GM19438 (cell line): ENCODE measurements around the gene IL31RA.
"Not testable (repeated sequence)": the region's sequence is repeated elsewhere in the genome, so short reads cannot be mapped to it uniquely, and the experiment has no call there.

ENCODE experiments used
- ATAC-seq: cut with Tn5 transposase; IDR thresholded peaks from one replicate; pipeline ENCODE4 v1.9.1; 2021; ENCODE audit warnings: low read depth; ENCODE audit not compliant: unreplicated experiment

The IL31RA gene

DNA sequence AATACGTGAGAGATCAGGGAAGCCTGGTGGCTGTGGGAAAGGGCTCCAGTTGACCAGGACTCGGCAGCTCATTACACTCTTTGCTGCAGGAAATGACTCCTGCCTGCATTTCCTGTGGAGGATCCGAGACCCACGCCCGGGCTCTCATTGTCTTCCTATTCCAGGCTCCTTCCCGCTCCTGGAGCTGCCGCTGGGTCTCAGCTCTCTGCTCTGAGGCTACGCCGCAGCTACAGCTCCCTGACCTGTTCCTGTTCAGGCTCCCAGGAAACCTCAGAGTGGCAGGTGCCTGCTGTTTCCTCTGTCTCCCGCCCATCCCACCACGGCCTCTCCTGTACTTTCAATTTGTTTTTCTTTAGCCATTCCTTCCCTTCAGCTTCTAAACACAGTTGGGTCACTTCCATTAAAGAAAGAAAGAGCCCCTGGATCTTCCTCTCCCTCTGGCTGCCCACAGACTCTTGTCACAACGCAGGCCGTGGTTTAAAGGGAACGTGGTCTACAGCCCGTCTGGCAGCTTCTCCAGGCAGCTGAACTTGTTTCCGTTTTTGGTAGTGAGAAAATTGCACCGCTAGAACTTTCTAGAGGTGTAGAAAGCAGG, 72.1 kb downstream of the IL31RA start:
- ATAC-seq: no peak

DNA sequence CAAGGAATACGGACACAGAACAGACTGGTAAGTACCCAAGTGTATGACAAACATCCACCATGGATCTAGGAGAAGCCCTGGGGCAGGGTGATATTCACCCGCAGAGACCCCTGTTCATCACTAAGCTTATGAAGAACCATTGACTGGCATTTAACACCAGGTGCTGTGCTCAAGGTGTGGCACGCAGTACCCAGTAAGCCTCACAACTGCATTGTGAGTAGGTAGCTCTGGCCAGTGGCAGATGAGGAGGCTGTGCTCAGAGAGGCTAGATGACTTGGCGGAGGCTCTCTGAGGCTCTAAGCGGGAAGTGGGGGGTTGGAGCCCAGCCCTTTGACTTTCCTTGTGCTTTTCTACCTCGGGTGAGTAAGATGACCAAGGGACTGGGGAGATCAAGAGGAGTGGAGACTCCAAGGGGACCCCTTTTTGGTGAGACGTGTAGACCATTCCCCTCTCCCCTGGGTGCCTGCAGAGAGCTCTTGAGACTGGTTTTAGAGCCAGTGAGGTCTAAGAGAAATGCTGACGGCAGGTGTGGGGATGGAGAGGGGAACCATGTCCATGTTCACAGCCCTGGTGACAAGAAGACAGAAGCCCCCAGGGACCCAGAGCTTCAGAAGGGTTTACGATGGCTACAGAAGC, 72.8 kb downstream of the IL31RA start:
- no peak for ATAC-seq

DNA sequence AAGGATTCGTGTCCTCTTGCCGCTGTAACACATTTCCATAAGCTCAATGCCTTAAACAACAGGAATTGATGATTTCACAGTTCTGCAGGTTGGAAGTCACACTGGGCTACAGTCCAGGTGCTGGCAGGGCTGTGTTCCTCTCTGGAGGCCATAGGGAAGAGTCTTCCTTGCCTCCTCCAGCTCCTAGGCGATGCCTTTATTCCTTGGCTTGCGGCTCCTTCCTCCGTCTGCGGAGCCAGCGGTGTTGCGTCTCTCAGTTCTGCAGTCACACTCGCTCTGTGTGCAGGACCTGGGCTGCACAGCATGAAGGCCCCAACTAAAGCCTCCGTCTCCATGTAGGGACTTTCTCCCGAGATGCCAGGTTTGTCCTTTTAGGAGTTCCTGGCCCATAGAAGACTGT, 73.6 kb downstream of the IL31RA start:
- ATAC-seq: no peak

DNA sequence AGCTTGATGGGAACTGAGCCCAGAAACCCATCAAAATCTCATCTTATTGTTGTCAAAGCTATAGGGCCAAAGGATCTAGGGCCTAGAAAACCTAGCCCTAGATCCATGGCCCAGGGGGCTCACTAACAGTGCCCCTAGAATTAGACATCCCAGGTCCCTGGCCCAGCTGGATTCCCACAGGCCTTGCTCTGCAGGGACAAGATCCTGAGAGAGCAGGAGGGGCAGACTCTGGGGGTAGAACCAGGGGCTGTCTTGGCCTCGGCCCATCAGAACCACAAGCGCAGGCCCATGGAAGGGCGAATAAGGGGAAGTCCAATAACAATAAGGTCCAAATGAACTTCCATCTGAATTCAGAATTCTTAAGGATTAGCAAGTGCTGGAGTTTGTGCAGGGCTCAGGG, 74.0 kb downstream of the IL31RA start:
- ATAC-seq: no peak

DNA sequence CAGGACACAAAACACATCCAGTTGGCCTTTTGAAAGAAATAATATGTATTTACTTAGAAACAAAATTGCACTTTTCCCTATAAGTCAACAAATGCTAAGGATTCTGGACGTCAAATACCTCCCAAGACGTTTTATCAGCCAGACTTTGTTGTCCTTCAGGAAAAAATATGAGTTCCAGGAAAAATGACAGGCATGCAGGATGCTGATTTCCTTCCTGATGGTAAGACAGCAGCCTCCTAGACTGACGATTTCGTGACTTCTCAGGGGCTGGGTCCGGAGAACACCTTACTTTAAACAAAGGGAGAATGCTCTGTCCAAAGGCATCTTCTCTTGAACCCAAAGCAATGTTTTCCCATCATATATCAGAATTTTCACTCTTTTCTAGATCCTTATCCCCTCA, 74.6 kb downstream of the IL31RA start:
- ATAC-seq: no peak

DNA sequence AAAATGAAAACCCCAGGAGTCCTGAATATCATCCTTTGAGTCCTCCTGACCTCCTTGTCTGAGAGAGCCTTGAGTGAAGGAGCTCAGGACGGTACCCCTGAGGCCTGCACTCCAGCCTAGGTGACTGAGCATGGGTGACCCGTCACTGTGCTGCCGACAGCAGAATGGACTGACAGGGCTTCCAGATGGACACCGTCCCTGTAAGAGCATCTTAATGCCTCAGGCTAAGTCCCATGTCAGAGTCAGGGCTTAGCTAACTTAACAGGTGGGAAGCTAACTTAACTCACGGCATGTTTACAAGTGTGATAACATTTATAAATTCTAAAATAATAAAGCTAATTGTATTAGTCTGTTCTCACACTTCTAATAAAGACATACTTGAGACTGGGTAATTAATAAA, 75.3 kb downstream of the IL31RA start:
- no peak for ATAC-seq

DNA sequence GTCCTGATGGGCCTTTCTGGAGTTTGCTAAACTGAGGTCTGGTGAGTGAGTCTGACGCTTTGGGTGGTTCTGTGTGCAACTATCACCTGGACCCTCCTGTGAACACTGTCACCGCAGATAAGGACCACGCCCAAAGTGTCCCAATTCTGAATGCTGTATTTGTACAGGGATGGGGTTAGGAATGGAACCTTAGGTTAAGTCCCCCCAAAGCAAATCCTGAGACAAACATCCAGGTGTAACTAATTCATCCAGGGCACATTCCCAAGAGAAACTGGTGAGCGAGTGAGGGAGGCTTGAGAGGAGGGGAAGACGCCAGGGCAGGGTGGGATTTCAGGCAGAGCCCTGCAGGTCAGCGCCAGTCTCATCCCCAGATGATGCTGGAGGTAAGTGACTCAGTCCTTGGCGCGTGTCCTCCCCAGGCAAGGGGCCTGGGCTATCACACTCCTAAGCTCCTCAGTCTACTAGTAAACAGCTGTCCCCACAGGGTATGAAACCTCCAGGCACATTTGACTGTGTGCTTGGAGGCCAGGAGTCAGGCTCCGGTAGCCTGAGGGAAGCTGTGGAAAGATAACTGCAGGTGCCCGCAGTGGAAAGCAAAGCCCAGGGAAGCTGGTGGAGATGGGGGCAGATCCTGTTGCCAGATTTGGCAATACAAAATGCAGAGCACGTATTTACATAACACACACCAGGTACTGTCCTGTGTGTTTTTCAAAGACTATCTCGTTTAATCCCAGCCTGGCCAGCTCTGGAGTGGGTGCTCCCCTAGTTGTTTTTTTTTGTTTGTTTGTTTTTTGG, 76.9 kb downstream of the IL31RA start:
- ATAC-seq: no peak

DNA sequence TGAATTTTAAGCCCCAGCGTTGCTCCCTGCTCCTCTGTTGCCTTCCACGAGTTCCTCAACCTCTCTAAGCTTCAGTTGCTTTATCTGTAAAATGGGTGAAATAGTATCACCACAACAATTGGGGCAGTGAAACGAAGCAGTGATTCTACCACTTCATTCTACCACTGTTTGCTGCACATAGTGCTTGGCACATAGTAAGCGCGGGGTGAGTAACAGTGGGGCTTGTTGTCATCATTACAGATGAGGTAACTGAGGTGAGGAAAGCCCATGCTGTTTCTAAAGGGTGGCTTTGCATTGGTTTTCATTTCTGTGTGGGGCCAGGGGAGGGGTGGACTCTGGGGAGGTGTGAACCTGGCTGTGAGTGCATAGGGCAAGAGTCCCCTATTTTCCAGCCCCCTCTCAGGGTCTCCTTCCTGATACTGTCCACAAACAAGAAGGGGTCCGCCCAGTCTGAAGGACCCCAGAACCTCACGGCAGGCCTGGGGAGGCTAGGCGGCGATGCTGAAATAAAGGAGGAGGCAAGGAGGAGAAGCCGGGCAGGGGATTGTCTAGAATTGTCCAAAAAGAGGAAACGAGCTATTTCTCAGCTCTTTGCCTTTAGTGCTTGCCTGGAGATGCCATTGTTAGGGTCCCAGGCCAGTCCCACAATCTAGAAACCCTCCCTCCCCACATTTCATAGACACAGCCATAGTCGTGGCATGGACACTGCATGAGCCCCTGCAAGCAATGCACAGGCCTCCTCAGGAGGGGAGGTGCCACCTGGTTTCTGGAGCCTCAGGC, 78.1 kb downstream of the IL31RA start:
- no peak for ATAC-seq

DNA sequence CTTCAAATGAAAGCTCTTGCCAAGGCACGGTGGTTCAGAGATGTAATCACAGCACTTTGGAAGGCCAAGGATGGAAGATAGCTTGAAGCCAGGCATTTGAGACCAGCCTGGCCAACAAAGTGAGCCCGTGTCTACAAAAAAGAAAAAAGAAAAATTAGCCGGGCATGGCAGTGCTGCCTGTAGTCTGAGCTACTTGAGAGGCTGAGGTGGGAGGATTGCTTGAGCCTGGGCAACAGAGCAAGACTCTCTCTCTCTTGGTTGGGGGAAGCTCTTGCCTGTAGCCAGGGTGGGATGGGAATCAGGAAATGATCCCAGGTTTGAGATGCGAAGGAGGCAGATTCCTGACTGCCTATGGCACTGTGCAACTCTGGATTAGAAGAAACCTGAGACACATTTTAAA, 81.5 kb downstream of the IL31RA start:
- ATAC-seq: no peak

DNA sequence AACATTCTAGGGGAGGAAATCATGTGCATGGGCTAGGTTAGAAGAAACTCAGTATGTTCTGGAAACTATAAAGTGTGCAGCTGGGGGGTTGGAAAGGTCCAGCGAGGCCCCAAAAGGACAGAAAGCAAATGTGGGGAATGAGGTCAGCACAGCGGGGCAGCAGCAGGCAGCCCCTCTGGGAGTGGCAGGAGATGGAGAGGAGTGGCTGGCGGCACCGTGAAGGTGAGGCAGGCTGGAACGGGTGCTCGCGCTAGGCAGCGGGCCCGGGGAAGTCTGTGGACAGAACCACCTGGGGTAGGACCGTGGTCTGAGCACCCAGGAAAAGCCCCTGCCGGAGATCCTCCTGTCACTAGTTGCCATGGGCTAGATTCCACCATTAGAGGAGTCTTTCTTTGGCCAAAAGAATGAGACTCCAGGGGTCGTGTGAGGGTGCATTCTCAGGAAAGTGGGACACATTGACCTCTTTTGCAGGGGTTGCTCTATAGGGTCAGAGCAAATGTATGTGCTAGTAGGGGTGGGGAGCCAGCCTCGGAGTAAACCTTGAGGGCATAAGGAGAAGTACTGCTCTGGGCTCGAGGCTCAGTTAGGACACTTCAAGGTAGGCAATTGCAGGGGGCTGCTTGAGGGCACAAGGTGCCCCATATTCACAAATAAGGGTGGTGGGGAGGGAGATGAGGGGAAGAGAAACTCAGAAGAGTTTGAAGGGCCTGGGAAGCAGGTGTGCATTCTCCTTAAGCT, 82.4 kb downstream of the IL31RA start:
- ATAC-seq: no peak

DNA sequence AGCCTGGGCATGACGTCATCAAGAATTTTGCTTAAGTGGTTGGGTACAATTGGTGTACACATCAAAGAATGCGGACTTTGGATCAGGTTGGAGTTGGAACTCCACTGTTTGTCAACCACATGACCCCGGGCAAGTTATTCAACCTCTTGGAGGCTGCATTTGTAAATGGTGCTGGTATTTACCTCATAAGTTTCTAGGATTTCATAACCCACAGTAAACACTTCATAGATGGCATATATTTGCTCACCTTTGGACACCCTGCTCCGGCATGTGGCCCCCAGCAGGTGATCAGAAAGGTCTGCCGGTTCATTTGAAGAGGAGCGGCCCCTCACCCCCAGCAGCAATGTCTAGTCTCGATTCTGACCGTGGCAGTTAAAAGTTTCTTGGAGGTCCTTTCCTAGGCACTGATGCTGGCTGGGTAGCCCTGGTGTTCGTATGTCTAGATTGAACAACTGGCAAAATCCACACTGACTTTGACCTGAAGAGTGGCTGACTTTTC, 83.0 kb downstream of the IL31RA start:
- no peak for ATAC-seq

DNA sequence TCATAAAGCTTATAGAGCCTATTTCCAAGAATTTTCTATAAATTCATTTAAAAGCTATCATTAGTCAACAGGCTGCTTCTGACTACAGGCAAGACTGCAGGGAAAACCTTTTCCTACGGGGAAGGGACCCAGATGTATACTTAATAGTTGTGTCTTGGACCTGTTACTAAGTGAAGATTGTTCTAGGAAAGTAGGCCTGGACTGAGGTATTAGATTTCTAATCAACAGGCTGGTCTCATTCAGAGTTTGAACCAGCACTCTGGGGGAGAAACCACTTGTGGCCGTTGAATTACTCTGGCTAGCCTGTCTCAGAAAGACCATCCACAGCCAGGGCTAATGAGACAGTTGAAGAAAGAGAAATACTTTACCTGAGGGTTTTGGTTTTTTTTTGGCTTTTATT, 83.6 kb downstream of the IL31RA start:
- no peak for ATAC-seq

DNA sequence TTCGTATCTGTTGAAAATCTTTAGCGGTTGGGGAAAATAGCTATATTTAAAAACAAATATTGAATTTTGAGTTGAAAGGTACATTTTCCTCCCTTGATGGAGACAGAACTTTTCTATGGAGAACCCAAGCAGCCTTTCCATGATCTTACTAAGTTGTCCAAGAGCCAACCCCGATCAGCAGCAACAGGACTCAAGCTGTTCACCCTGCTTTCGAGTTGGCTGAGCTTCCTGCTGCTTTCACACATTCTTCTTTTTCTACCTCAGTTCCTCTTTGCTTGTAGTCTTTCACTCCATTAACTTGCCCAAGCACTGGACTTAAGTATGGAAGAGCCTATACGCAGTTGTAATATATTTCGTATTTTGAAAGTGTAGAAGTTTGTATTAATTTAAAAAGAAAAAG, 84.2 kb downstream of the IL31RA start:
- no peak for ATAC-seq

DNA sequence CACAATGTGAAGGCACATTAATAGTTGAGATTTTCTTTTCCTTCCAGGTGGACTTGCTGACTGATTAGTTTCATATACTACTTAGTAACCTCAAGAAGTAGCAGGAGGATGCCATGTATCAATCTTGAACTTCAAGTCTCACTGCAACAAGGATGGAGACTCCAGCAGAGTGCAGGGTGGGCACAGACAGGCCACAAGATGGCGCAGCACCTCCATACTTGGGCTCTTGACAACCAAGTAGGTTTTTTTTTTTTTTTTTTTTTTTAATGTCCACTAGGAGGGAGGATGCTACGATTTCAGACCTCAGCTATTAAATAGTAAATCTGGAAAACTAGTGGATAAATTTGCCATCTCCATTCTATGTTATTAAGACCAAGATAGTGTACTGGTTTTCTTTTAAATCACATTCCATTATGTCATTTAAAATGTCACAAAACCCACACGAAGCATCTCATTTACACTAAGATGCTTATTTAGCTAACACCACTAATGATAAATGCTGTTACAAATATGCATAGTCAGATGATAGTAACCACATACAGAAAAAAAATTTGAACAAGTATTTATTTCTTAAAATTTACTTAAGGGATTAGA, 85.0 kb downstream of the IL31RA start:
- no peak for ATAC-seq

DNA sequence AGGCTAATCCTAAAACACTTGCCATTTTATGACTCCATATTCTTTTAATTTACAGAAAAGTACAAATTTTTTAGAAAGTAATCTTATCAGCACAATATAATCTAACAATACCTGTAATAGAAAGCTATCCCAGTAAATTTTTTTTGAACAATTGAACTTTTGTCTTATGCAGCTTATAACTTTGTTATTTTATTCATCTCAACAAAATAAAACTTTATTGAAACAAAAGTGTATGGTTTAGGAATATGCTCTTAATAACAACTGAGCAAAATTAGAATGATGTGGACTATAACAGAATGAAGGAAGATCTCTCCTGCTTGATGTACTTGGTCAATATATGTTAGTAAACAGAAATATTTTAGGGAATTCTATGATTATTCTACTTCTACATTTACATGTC, 86.4 kb downstream of the IL31RA start:
- not testable (repeated sequence) for ATAC-seq

DNA sequence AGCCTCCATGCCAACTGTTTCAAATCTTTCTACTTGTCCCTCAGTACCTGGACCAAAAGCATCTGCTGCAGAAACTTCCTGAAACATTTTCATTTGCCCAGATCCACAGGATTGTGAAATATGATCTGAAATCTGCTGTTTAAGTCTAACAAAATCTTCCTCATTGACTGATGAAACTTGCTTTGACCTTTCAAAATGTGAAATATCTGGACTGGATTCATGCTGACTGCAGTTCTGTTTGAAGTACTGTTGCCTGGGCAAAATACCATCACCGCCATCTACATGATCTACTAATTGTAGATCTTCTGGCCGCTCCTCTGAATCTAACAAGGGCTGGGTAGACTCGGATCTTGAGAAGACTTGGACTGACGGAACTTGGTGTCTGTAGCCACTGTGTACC, 90.0 kb downstream of the IL31RA start:
- ATAC-seq: not testable (repeated sequence)

DNA sequence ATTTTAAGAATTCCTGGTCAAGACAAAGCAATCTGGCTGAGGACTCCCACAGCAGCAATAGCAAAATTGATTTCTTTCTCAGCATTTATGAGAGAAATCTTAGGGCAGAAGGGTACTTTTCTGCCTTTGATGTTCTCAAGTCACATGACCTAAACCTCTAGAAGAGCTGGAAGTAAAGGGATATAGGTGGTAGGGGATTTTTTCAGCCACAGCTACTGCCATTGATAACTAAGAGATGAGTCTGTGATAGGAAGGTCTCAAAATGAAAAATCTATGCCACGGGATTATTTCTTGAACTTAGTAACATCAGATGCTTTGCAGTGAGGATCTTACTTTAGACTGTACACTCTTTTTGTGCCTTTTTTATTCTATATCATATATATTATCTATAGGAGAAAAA, 108.1 kb downstream of the IL31RA start:
- no peak for ATAC-seq

DNA sequence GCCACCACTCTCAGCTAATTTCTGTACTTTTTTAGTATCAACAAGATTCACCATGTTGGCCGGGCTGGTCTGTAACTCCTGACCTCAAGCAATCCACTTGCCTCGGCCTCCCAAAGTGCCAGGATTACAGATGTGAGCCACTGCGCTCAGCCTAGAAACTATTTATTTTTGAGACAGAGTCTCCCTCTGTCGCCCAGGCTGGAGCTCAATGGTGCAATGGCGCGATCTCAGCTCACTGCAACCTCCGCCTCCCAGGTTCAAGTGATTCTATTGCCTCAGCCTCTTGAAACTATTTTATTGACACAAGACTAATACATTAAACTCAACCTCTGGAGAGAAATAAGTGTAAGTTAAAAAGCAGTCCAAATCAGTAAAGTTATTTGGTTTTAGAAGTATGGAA, 109.6 kb downstream of the IL31RA start:
- no peak for ATAC-seq

DNA sequence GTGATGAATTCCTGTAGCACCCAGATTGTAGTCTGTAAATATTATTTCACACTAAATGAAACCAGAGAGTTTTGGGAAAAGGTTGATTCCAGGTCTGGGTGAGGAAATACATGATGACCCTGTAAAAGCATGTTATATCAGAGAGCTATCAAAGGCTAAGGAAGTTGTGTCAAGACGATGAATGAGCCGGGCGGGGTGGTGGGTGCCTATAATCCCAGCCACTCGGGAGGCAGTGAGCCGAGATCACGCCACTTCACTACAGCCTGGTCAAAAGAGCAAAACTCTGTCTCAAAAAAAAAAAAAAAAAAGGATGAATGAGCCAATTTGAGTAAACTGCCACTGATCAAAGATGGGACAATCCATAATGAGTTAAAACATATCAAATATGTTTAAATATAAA, 114.4 kb downstream of the IL31RA start:
- ATAC-seq: no peak

DNA sequence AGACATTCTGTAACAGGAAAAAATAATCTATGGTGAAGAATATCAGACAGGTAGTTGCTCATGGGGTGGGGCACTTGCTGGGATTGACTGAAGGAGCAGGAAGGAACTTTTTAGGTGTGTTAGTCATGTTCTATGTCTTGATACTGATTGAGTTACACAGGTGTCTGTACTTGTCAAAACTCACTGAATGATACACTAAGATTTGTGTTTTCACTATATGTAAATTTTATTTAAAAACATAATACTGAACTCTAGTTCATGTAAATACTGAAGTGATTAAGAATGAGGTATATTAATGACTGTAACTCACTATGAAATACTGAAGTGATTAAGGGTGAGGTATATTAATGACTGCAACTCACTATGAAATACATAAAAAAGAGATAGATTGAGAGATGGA, 115.1 kb downstream of the IL31RA start:
- no peak for ATAC-seq
